ENCODE measurements around the gene APOBEC3C. TPM values are rescaled to one million over a fixed set of nuclear protein-coding genes. Genes with fewer than 3 reads are reported as not detected.
A peak's percentile ranks its signal among the peaks of the same experiment; 100 is the strongest.
"Not testable (repeated sequence)": the region's sequence is repeated elsewhere in the genome, so short reads cannot be mapped to it uniquely, and the experiment has no call there.

APOBEC3C gene
- total and polyA plus RNA-seq, 7 experiments from 2014 or later: 16.4 to 102 (median 41.2) TPM

DNA sequence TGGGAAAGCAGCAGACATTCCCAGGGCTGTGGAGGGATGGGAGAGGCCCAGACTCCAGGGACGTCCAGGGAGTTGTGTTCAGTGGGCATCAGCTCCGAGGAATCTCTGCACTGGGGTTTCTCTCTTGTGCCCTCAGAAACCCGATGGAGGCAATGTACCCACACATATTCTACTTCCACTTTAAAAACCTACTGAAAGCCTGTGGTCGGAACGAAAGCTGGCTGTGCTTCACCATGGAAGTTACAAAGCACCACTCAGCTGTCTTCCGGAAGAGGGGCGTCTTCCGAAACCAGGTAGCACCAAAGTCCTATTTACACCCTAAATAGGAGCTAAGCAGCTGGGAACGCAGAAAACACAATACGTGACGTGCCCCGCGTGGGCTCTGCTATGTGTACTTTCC lies 15.2 kb downstream of the APOBEC3C start:
- peaks cover 11 to 36% (median 25%) of the 10 kb centered on the region in 7 donors for H3K4me1 Mint-ChIP-seq
- Histone ChIP-seq H3K27ac (ENCODE audit: low read depth, low read length) (no peak overlapping the region), H3K9me3 (ENCODE audit: control insufficient read depth in 2 of 3, low read length in 3 of 3) (no peaks in the 10 kb centered on the region), H3K27me3 (ENCODE audit: control insufficient read depth in 2 of 2, insufficient read depth in 2 of 2, low read length in 2 of 2) (no peaks in the 10 kb centered on the region), H3K36me3 (ENCODE audit: control insufficient read depth in 2 of 3, insufficient read depth in 3 of 3, low read length in 3 of 3) (peaks cover 0 to 25% (median 0%) of the 10 kb centered on the region in 3 experiments), H3K4me3 (ENCODE audit: low read length) (no peak overlapping the region), H3K4me1 (ENCODE audit: control insufficient read depth in 2 of 2, insufficient read depth in 2 of 2, low read length in 2 of 2) (peaks cover 12% of the 10 kb centered on the region in 2 donors)
- H3K4me3 Mint-ChIP-seq: no peak overlapping the region
- H3K27me3 Mint-ChIP-seq: no peaks in the 10 kb centered on the region
- peaks cover 0 to 26% (median 0%) of the 10 kb centered on the region in 5 donors for H3K36me3 Mint-ChIP-seq
- intact Hi-C loops (cut with micrococcal nuclease): loop anchor here in 1 of 2 donors (10.0 kb wide), 1 partner anchor 496 kb away; the partner anchor contains the start of gene ATF4
- no peak for DNase-seq
- ChIA-PET POLR2A (interaction anchor here (0.6 to 0.9 kb wide), 2 partner anchors 8 to 1097 kb away, joined by 3 to 4 read pairs; partner anchors contain the start of gene APOBEC3D), CTCF (no interaction called here)
- H3K9me3 Mint-ChIP-seq: no peaks in the 10 kb centered on the region
- no peak for ATAC-seq
- peak overlapping the region in 1 of 9 donors; percentile 2 for H3K27ac Mint-ChIP-seq

DNA sequence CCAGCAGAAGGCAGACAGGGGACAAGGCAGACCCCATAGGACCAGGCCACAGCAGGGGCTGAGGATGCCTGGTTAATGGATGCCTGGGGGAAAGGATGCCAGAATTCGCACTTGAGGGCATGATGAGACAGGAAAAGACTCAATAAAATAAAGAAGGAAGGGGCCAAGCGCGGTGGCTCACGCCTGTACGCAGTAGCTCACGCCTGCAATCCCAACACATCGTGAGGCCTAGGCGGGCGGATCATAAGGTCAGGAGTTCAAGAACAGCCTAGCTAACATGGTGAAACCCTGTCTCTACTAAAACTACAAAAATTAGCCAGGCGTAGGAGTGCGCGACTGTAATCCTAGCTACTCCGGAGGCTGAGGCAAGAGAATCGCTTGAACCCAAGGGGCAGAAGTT lies 16.6 kb downstream of the APOBEC3C start:
- no peaks in the 10 kb centered on the region for H3K9me3 ChIP-seq (ENCODE audit: control insufficient read depth in 2 of 3, low read length in 3 of 3)
- no peak overlapping the region for H3K27ac ChIP-seq (ENCODE audit: low read depth, low read length)
- no peak overlapping the region for H3K4me3 Mint-ChIP-seq
- no peaks in the 10 kb centered on the region for H3K27me3 Mint-ChIP-seq
- ChIA-PET CTCF (no interaction called here), POLR2A (interaction anchor here (1.4 kb wide), 1 partner anchor 9 kb away, joined by 6 read pairs; the partner anchor contains the start of gene APOBEC3D)
- H3K4me1 Mint-ChIP-seq: peaks cover 4 to 21% (median 11%) of the 10 kb centered on the region in 7 donors
- DNase-seq: no peak
- H3K36me3 ChIP-seq (ENCODE audit: control insufficient read depth in 2 of 3, insufficient read depth in 3 of 3, low read length in 3 of 3): peaks cover 0 to 15% (median 0%) of the 10 kb centered on the region in 3 experiments
- H3K36me3 Mint-ChIP-seq: peaks cover 0 to 17% (median 0%) of the 10 kb centered on the region in 5 donors
- no peaks in the 10 kb centered on the region for H3K27me3 ChIP-seq (ENCODE audit: control insufficient read depth in 2 of 2, insufficient read depth in 2 of 2, low read length in 2 of 2)
- peak overlapping the region in 2 of 9 donors; percentile 31 to 58 for H3K27ac Mint-ChIP-seq
- no peaks in the 10 kb centered on the region for H3K4me1 ChIP-seq (ENCODE audit: control insufficient read depth in 2 of 2, insufficient read depth in 2 of 2, low read length in 2 of 2)
- no peak overlapping the region for H3K4me3 ChIP-seq (ENCODE audit: low read length)
- no peaks in the 10 kb centered on the region for H3K9me3 Mint-ChIP-seq
- no peak for ATAC-seq
- intact Hi-C loops (cut with micrococcal nuclease): no loop called here

DNA sequence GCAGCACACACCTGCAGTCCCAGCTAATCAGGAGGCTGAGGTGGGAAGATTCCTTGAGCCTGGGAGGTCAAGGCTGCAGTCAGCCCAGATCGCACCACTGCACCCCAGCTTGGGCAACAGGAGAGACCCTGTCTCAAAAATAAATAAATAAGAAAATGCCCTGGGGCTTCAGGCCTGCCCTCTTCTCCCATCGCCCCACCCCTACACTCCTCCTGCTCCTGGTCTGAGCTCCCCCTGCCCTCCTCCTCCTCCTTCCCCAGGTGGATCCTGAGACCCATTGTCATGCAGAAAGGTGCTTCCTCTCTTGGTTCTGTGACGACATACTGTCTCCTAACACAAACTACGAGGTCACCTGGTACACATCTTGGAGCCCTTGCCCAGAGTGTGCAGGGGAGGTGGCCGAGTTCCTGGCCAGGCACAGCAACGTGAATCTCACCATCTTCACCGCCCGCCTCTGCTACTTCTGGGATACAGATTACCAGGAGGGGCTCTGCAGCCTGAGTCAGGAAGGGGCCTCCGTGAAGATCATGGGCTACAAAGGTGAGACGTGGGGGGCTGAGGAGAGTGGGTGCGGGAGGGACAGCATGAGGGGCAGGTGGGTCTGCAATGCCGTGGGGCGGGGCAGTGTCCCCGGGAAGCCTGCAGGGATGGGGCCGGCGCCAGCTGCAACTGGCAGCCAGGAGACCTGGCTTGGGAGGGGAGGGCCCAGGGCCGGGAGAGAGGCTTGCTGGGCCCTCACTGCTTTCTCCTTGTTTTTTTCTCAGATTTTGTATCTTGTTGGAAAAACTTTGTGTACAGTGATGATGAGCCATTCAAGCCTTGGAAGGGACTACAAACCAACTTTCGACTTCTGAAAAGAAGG lies 17.6 kb downstream of the APOBEC3C start:
- H3K4me3 ChIP-seq (ENCODE audit: low read length); CTCF ChIA-PET; H3K36me3 ChIP-seq (ENCODE audit: control insufficient read depth in 2 of 3, insufficient read depth in 3 of 3, low read length in 3 of 3); H3K9me3 Mint-ChIP-seq; H3K9me3 ChIP-seq (ENCODE audit: control insufficient read depth in 2 of 3, low read length in 3 of 3); H3K4me3 Mint-ChIP-seq; DNase-seq; H3K4me1 ChIP-seq (ENCODE audit: control insufficient read depth in 2 of 2, insufficient read depth in 2 of 2, low read length in 2 of 2); H3K27ac ChIP-seq (ENCODE audit: low read depth, low read length); ATAC-seq; intact Hi-C loops (cut with micrococcal nuclease); H3K27me3 Mint-ChIP-seq; H3K27me3 ChIP-seq (ENCODE audit: control insufficient read depth in 2 of 2, insufficient read depth in 2 of 2, low read length in 2 of 2): not testable (repeated sequence)
- peaks cover 0 to 16% (median 0%) of the 10 kb centered on the region in 5 donors for H3K36me3 Mint-ChIP-seq
- peak overlapping the region in 3 of 9 donors; percentile 38 to 56 (median 41) for H3K27ac Mint-ChIP-seq
- H3K4me1 Mint-ChIP-seq: peaks cover 4 to 15% (median 8%) of the 10 kb centered on the region in 7 donors
- POLR2A ChIA-PET: interaction anchor here (0.6 to 1.4 kb wide), 2 partner anchors 10 to 52 kb away, joined by 3 to 6 read pairs; partner anchors contain the start of gene APOBEC3D

DNA sequence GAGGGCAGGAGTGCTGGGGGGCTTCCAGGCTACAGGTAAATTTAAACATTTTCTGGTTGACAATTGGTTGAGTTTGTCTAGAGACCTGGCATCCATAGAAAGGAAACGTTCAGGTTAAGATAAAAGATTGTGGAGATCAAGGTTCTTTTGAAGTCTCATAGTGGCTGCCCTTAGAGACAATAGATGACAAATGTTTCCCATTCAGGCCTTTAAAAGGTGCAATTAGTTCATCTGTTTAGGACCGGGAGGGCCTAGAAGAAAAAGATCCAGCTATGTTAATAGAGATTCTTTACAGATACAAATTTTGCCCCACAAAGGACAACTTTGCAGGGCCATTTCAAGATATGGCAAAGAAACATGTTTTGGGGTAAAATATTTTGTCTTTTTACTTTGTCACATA lies 23.0 kb downstream of the APOBEC3C start:
- H3K9me3 Mint-ChIP-seq; H3K9me3 ChIP-seq (ENCODE audit: control insufficient read depth in 2 of 3, low read length in 3 of 3); H3K27me3 Mint-ChIP-seq; H3K4me3 ChIP-seq (ENCODE audit: low read length); intact Hi-C loops (cut with micrococcal nuclease); H3K36me3 ChIP-seq (ENCODE audit: control insufficient read depth in 2 of 3, insufficient read depth in 3 of 3, low read length in 3 of 3); H3K27ac ChIP-seq (ENCODE audit: low read depth, low read length); ATAC-seq; H3K27me3 ChIP-seq (ENCODE audit: control insufficient read depth in 2 of 2, insufficient read depth in 2 of 2, low read length in 2 of 2); CTCF ChIA-PET: not testable (repeated sequence)
- POLR2A ChIA-PET: interaction anchor here (0.7 to 0.9 kb wide), 2 partner anchors 14 to 1404 kb away, joined by 3 to 5 read pairs; no protein-coding TSS in a partner anchor
- Mint-ChIP-seq H3K4me1 (peaks cover 22 to 40% (median 31%) of the 10 kb centered on the region in 7 donors), H3K36me3 (peaks cover 0 to 11% (median 0%) of the 10 kb centered on the region in 5 donors), H3K4me3 (peak overlapping the region in 1 of 10 donors; percentile 8), H3K27ac (peak overlapping the region in 6 of 9 donors; percentile 2 to 72 (median 34))
- DNase-seq: peak in 4 of 9 donors; percentile 10 to 25 (median 20)
- peaks cover 8 to 10% of the 10 kb centered on the region in 2 donors for H3K4me1 ChIP-seq (ENCODE audit: control insufficient read depth in 2 of 2, insufficient read depth in 2 of 2, low read length in 2 of 2)

DNA sequence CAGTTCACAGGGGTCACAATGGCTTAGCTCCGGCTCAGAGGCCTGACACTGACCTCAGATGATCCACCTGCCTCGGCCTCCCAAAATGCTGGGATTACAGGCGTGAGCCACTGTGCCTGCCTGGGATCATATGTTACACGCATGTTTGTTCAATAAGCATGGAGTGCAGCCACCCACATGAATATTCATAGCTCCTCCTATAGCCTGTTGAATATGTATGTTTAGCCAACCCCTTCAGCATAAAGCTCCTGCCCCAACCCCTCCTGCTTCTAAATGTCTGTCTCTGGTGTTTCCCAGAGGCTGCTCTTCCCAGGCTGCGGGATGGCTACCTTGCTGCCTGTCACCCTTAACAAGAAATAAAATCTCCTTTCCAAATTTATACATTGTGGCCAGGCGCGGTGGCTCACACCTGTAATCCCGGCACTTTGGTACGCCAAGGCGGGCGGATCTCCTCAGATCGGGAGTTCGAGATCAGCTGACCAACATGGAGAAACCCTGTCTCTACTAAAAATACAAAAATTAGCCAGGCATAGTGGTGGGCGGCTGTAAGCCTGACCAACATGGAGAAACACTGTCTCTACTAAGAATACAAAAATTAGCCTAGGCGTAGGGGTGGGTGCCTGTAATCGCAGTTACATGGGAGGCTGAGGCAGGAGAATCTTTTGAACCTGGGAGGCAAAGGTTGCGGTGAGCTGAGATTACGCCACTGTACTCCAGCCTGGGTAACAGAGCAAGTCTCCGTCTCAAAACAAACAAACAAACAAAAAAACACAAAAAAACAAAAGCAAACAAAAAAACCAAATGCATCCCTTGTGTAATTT lies 25.5 kb downstream of the APOBEC3C start:
- Mint-ChIP-seq H3K27me3 (no peaks in the 10 kb centered on the region), H3K27ac (peak overlapping the region; percentile 62 to 93 (median 82)), H3K4me1 (peaks cover 24 to 48% (median 39%) of the 10 kb centered on the region in 7 donors), H3K4me3 (peak overlapping the region; percentile 63 to 88 (median 79)), H3K9me3 (no peaks in the 10 kb centered on the region), H3K36me3 (peaks cover 0 to 7% (median 3%) of the 10 kb centered on the region in 5 donors)
- Histone ChIP-seq H3K36me3 (ENCODE audit: control insufficient read depth in 2 of 3, insufficient read depth in 3 of 3, low read length in 3 of 3) (peaks cover 0 to 6% (median 0%) of the 10 kb centered on the region in 3 experiments), H3K4me1 (ENCODE audit: control insufficient read depth in 2 of 2, insufficient read depth in 2 of 2, low read length in 2 of 2) (peaks cover 8 to 18% of the 10 kb centered on the region in 2 donors), H3K27ac (ENCODE audit: low read depth, low read length) (peak overlapping the region; percentile 77), H3K9me3 (ENCODE audit: control insufficient read depth in 2 of 3, low read length in 3 of 3) (no peaks in the 10 kb centered on the region), H3K27me3 (ENCODE audit: control insufficient read depth in 2 of 2, insufficient read depth in 2 of 2, low read length in 2 of 2) (no peaks in the 10 kb centered on the region), H3K4me3 (ENCODE audit: low read length) (no peak overlapping the region)
- ATAC-seq: no peak
- ChIA-PET POLR2A (interaction anchor here (0.8 to 1.5 kb wide), 3 partner anchors 9 to 25 kb away, joined by 3 to 6 read pairs (median 3); partner anchors contain the start of gene APOBEC3C), CTCF (no interaction called here)
- intact Hi-C loops (cut with micrococcal nuclease): loop anchor here (1.0 to 5.0 kb wide), 5 partner anchors 19 to 58 kb away; partner anchors contain the start of genes APOBEC3D (in 1 of the 2), APOBEC3G (in 1 of the 2) and APOBEC3H (in 1 of the 2)
- no peak for DNase-seq

DNA sequence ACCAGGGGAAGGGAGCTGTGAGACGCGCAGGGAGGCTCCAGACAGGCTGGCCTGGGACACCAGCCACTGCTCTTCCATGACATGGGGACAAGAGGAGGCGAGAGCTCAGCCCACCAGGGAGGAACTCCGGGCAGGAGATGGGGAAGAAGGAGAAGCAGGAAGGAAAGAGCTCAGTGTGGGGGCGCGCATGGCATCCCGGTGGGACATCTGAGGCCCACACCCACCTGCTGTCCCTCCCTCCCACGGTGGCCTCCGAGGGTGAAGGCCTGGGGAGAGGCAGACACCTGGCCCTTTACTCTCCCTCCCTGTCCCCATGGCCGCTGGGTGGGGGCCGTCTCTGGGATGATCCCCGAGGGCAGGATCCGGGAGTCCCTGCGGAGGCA lies 26.1 kb downstream of the APOBEC3C start:
- Histone ChIP-seq H3K4me1 (ENCODE audit: control insufficient read depth in 2 of 2, insufficient read depth in 2 of 2, low read length in 2 of 2) (peaks cover 8 to 18% of the 10 kb centered on the region in 2 donors), H3K27ac (ENCODE audit: low read depth, low read length) (peak overlapping the region; percentile 77)
- ATAC-seq; H3K4me3 ChIP-seq (ENCODE audit: low read length); H3K36me3 ChIP-seq (ENCODE audit: control insufficient read depth in 2 of 3, insufficient read depth in 3 of 3, low read length in 3 of 3); H3K9me3 ChIP-seq (ENCODE audit: control insufficient read depth in 2 of 3, low read length in 3 of 3); CTCF ChIA-PET; H3K27me3 ChIP-seq (ENCODE audit: control insufficient read depth in 2 of 2, insufficient read depth in 2 of 2, low read length in 2 of 2); H3K9me3 Mint-ChIP-seq; H3K27me3 Mint-ChIP-seq: not testable (repeated sequence)
- Mint-ChIP-seq H3K27ac (peak overlapping the region; percentile 62 to 93 (median 82)), H3K36me3 (peaks cover 0 to 11% (median 4%) of the 10 kb centered on the region in 5 donors), H3K4me3 (peak overlapping the region; percentile 63 to 88 (median 79)), H3K4me1 (peaks cover 24 to 48% (median 40%) of the 10 kb centered on the region in 7 donors)
- POLR2A ChIA-PET: interaction anchor here (0.8 to 1.5 kb wide), 3 partner anchors 8 to 26 kb away, joined by 3 to 6 read pairs (median 3); partner anchors contain the start of gene APOBEC3C
- intact Hi-C loops (cut with micrococcal nuclease): loop anchor here (1.0 to 5.0 kb wide), 5 partner anchors 19 to 57 kb away; partner anchors contain the start of genes APOBEC3D (in 1 of the 2), APOBEC3G (in 1 of the 2) and APOBEC3H (in 1 of the 2)
- DNase-seq: peak in 1 of 9 donors; percentile 8

Data from naive thymus-derived CD4-positive, alpha-beta T cell (primary cell).